HG03354 (cell line): ENCODE results near the gene HECTD3.
"Not testable (repeated sequence)": the region's sequence is repeated elsewhere in the genome, so short reads cannot be mapped to it uniquely, and the experiment has no call there.

Experiments used
- ATAC-seq: cut with Tn5 transposase; IDR thresholded peaks from one replicate; pipeline ENCODE4 v1.9.1; 2021; ENCODE audit warnings: mild to moderate bottlenecking; ENCODE audit not compliant: unreplicated experiment, poor library complexity, severe bottlenecking

Gene HECTD3

GRCh38 chr1:44995467-44996238 is 15.5 kb downstream of the HECTD3 start:
- ATAC-seq, result no peak

GRCh38 chr1:44994309-44994898 is 16.7 kb downstream of the HECTD3 start:
- no peak for ATAC-seq

DNA sequence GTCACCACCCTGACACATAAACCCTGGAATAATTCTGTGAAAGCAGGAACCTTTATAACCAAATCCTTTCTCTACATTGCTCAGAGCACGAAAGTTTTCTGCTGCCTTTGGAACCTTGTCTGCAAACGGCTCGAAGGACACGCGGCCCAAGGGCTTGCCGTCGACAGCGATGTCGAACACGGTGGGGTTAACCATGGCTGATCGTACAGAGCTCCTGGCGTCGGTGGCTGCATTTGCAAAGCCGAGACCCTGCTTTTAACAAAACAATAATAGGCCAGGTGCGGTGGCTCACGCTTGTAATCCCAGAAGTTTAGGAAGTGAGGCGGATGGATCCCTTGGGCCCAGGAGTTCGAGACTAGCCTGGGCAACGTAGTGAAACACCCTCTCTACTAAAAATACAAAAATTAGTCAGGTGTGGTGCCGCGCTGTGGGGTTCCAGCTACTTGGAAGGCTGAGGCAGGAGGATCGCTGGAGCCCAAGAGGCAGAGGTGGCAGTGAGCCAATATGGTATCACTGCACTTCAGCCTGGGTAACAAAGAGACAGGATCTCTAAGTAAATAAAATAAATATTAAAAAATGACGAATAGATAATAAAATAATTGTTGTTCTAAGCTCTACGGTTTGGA is 22.5 kb downstream of the HECTD3 start:
- ATAC-seq, result no peak

- ATAC-seq, result peak; percentile 15
Observed at GRCh38 chr1:44985747-44986359, 25.3 kb downstream of the HECTD3 start.

DNA sequence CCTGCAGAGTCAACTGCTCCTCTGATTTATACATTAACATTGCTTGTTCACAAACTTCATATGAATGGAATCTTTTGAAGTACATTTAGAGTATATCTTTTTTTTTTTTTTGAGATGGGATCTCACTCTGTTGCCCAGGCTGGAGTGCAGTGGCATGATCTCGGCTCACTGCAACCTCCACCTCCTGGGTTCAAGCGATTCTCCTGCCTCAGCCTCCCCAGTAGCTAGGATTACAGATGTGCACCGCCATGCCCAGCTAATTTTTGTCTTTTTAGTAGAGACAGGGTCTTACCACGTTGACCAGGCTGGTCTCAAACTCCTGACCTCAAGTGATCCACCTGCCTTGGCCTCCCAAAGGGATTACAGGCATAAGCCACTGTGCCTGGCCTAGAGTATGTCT is 33.8 kb downstream of the HECTD3 start:
- not testable (repeated sequence) for ATAC-seq

- ATAC-seq, result no peak
Observed at GRCh38 chr1:44976252-44976651, 34.9 kb downstream of the HECTD3 start.

DNA sequence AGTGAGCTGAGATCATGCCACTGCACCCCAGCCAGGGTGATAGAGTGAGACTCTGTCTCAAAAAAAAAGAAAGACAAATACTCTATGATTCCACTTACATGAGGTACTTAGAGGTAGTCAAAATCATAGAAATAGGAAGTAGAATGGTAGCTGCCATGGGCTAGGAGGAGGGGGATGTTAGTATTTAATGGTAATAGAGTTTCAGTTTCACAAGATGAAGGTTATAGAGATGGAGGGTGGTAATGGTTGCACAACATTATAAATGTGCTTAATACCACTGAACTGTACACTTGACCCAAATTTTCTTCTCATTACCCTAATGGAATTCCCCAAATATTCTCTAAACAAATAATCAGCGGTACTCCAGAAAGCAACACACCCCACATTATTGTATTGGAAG is 37.5 kb downstream of the HECTD3 start:
- no peak for ATAC-seq

DNA sequence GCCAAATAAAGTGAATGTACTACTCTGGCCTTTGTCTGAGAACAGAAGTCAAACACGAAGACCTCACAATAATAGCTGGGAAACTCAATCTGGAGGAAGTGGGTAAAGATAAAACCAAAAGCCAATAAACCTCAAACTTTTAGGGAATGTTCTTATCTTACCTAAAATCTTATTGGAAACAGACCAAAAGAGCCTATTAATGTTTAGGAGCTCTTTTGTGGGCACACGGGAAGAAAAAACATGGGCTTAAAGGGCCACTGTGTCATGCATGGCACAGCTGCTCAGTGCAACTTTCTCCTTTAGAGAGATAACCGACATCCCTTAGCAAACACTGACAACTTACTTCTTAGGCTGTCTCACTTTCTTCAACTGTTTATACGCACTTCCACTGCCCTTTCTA is 40.8 kb downstream of the HECTD3 start:
- no peak for ATAC-seq

DNA sequence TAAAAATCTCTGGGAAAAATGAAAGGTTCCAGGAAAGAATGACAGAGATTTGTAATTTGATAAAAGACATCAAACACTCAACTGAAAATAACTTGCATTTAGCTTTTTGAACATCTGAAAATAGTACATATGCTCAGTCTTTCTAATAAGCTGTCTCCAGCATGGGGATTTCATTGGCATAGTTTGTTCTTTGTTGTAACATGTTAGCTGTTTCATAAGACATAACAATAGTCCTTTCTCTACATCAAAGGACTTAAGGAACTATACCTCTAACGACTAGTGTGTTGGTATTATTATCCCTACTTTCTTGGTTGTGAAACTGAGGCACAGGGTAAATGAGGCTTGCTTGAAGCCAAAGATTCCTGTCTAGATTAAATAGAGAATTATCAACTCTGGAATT is 46.7 kb downstream of the HECTD3 start:
- ATAC-seq, result no peak

- ATAC-seq, result no peak
Observed at GRCh38 chr1:44962729-44963128, 48.4 kb downstream of the HECTD3 start.

GRCh38 chr1:44962022-44962421 is 49.1 kb downstream of the HECTD3 start:
- ATAC-seq, result not testable (repeated sequence)

DNA sequence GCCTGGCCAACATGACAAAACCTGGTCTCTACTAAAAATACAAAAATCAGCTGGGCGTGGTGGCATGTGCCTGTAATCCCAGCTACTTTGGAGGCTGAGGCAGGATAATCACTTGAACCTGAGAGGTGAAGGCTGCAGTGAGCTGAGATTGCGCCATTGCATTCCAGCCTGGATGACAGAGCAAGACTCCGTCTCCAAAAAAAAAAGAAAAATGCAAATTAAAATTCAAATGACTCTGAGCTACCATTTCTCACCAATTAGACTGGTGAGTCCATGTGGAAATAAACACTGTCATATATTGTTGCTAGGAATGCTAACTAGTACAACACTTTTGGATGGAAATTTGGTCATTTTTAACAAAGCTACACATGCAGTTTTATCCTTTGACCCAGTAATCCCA is 53.6 kb downstream of the HECTD3 start:
- ATAC-seq, result not testable (repeated sequence)

- ATAC-seq, result not testable (repeated sequence)
Observed at GRCh38 chr1:44956077-44956476, 55.0 kb downstream of the HECTD3 start.
